Neural cell (in vitro differentiated cells): ENCODE results near the gene PAFAH1B1. TPM values are rescaled to one million over a fixed set of nuclear protein-coding genes. Genes with fewer than 3 reads are reported as not detected.

ENCODE experiments used
- H2AFZ ChIP-seq: fragments of 200-600, 300-800 bp; sonication (generic), shearing (Covaris generic); 2 replicates; pipeline ENCODE4 v1.6.0; 2014; ENCODE audit warnings: low read depth, mild to moderate bottlenecking, antibody characterized with exemption, low read length, moderate library complexity
- H3F3A ChIP-seq: fragments of 200-600 bp; shearing (Covaris generic); 2 replicates; pipeline ENCODE4 v1.6.1; 2016; ENCODE audit warnings: mild to moderate bottlenecking, moderate library complexity, mixed read lengths, antibody characterized with exemption, low read length; ENCODE audit not compliant: insufficient read depth, poor library complexity, severe bottlenecking
- H3K27ac ChIP-seq: fragments of 200-600, 300-800 bp; sonication (generic), shearing (Covaris generic); 2 replicates; pipeline ENCODE4 v1.5.1; 2014; ENCODE audit warnings: mild to moderate bottlenecking, low read length, moderate library complexity
- H3K27me3 ChIP-seq: fragments of 300-800, 200-600 bp; sonication (generic), shearing (Covaris generic); 2 replicates; pipeline ENCODE4 v1.6.0; 2014; ENCODE audit warnings: mild to moderate bottlenecking, low read depth, low read length, moderate library complexity; ENCODE audit not compliant: insufficient read depth
- H3K36me3 ChIP-seq: fragments of 300-800, 200-600 bp; sonication (generic), shearing (Covaris generic); 2 replicates; pipeline ENCODE4 v1.5.1; 2014; ENCODE audit warnings: mild to moderate bottlenecking, antibody characterized with exemption, low read length, moderate library complexity; ENCODE audit not compliant: insufficient read depth
- H3K4me2 ChIP-seq: fragments of 300-800, 200-600 bp; sonication (generic), shearing (Covaris generic); 2 replicates; pipeline ENCODE4 v1.6.0; 2014; ENCODE audit warnings: mild to moderate bottlenecking, low read length
- H3K4me3 ChIP-seq: fragments of 300-800, 200-600 bp; sonication (generic), shearing (Covaris generic); 2 replicates; pipeline ENCODE4 v1.5.1; 2014; ENCODE audit warnings: mild to moderate bottlenecking, low read length, moderate library complexity
- H3K79me2 ChIP-seq: fragments of 200-600 bp; shearing (Covaris generic); replicated peaks from 2 replicates; pipeline ENCODE4 v1.6.0; 2014; ENCODE audit warnings: mild to moderate bottlenecking, low read length, moderate library complexity; ENCODE audit not compliant: insufficient read depth
- H3K9ac ChIP-seq: fragments of 300-800, 200-600 bp; sonication (generic), shearing (Covaris generic); 2 replicates; pipeline ENCODE4 v1.6.1; 2016; ENCODE audit warnings: mild to moderate bottlenecking, low read length, mixed read lengths
- H3K9me2 ChIP-seq: fragments of 200-600 bp; shearing (Covaris generic); 2 replicates; pipeline ENCODE4 v1.6.1; 2016; ENCODE audit warnings: mild to moderate bottlenecking, low read length, mixed read lengths; ENCODE audit not compliant: insufficient read depth
- H3K9me3 ChIP-seq: fragments of 200-600, 300-800 bp; sonication (generic), shearing (Covaris generic); 2 replicates; pipeline ENCODE4 v1.6.1; 2016; ENCODE audit warnings: mild to moderate bottlenecking, mixed run types, low read length, moderate library complexity, mixed read lengths
- H4K20me1 ChIP-seq: fragments of 200-600 bp; shearing (Covaris generic); 2 replicates; pipeline ENCODE4 v1.6.1; 2016; ENCODE audit warnings: mild to moderate bottlenecking, mixed run types; ENCODE audit not compliant: insufficient read depth
- CTCF ChIP-seq: fragments of 450-650 bp; IDR thresholded peaks from 2 replicates; pipeline ENCODE4 v1.5.1; 2014; ENCODE audit warnings: antibody characterized with exemption, mild to moderate bottlenecking, moderate library complexity; ENCODE audit not compliant: poor library complexity, severe bottlenecking
- EP300 ChIP-seq: fragments of 450-650 bp; conservative IDR thresholded peaks from 2 replicates; pipeline ENCODE4 v1.6.1; 2014; ENCODE audit warnings: antibody characterized with exemption, mild to moderate bottlenecking, moderate library complexity; ENCODE audit not compliant: poor library complexity, severe bottlenecking
- EZH2 ChIP-seq: fragments of 200-600, 300-800 bp; shearing (Covaris generic), sonication (generic); IDR thresholded peaks from 2 replicates; pipeline ENCODE4 v1.6.1; 2014; ENCODE audit warnings: antibody characterized with exemption, low read length, borderline replicate concordance, mild to moderate bottlenecking; ENCODE audit not compliant: insufficient read depth, poor library complexity, severe bottlenecking
- MXI1 ChIP-seq: fragments of 450-650 bp; conservative IDR thresholded peaks from 2 replicates; pipeline ENCODE4 v1.6.1; 2014; ENCODE audit warnings: antibody characterized with exemption, mild to moderate bottlenecking; ENCODE audit not compliant: poor library complexity, severe bottlenecking
- POLR2AphosphoS5 ChIP-seq: IDR thresholded peaks from 2 replicates; pipeline ENCODE4 v1.6.1; 2012
- RAD21 ChIP-seq: fragments of 450-650 bp; conservative IDR thresholded peaks from 2 replicates; pipeline ENCODE4 v1.6.1; 2014; ENCODE audit warnings: antibody characterized with exemption, mild to moderate bottlenecking, moderate library complexity
- REST ChIP-seq: IDR thresholded peaks from 2 replicates; pipeline ENCODE4 v1.6.1; 2012; ENCODE audit warnings: borderline replicate concordance
- SMC3 ChIP-seq: fragments of 450-650 bp; conservative IDR thresholded peaks from 2 replicates; pipeline ENCODE4 v1.6.1; 2014; ENCODE audit warnings: antibody characterized with exemption, mild to moderate bottlenecking, moderate library complexity; ENCODE audit not compliant: poor library complexity
- TAF1 ChIP-seq: IDR thresholded peaks from 2 replicates; pipeline ENCODE4 v1.6.1; 2012; ENCODE audit warnings: low read depth
- polyA plus RNA-seq: library from polyadenylated mRNA; depleted of rRNA; stranded (reverse); fragments of >200 nt; gene quantifications from 2 replicates; pipeline ENCODE4 v1.2.3, GENCODE V29; 2014

PAFAH1B1 gene
- polyA plus RNA-seq, 1 donor from 2014 or later: 305 TPM

GRCh38 chr17:2713881-2714280 is 120.4 kb downstream of the PAFAH1B1 start:
- no peak overlapping the region for H2AFZ ChIP-seq
- H3K4me2 ChIP-seq: no peak overlapping the region
- H3K4me3 ChIP-seq: no peak overlapping the region
- TF ChIP-seq REST (no peak), EZH2 (no peak), CTCF (no peak), SMC3 (no peak), MXI1 (no peak), POLR2AphosphoS5 (no peak), TAF1 (no peak), EP300 (no peak), RAD21 (no peak)
- no peaks in the 10 kb centered on the region for H3K36me3 ChIP-seq
- no peaks in the 10 kb centered on the region for H3K9me3 ChIP-seq
- H3K27ac ChIP-seq: no peak overlapping the region
- peaks cover 2% of the 10 kb centered on the region for H3K79me2 ChIP-seq
- H4K20me1 ChIP-seq: no peaks in the 10 kb centered on the region
- H3K9me2 ChIP-seq: no peaks in the 10 kb centered on the region
- H3K27me3 ChIP-seq: no peaks in the 10 kb centered on the region
- no peaks in the 10 kb centered on the region for H3F3A ChIP-seq
- H3K9ac ChIP-seq: no peak overlapping the region

GRCh38 chr17:2716649-2717048 is 123.2 kb downstream of the PAFAH1B1 start:
- TF ChIP-seq POLR2AphosphoS5 (no peak), RAD21 (no peak), EP300 (no peak), SMC3 (no peak), CTCF (no peak), EZH2 (no peak), REST (no peak), MXI1 (no peak), TAF1 (no peak)
- H3K9me3 ChIP-seq: no peaks in the 10 kb centered on the region
- H3K4me2 ChIP-seq: no peak overlapping the region
- H4K20me1 ChIP-seq: no peaks in the 10 kb centered on the region
- no peak overlapping the region for H3K4me3 ChIP-seq
- H3K9ac ChIP-seq: no peak overlapping the region
- H3K79me2 ChIP-seq: peaks cover 2% of the 10 kb centered on the region
- no peak overlapping the region for H2AFZ ChIP-seq
- H3K27me3 ChIP-seq: no peaks in the 10 kb centered on the region
- no peak overlapping the region for H3K27ac ChIP-seq
- no peaks in the 10 kb centered on the region for H3F3A ChIP-seq
- H3K36me3 ChIP-seq: no peaks in the 10 kb centered on the region
- H3K9me2 ChIP-seq: no peaks in the 10 kb centered on the region
